Keratinocyte (primary cell): Measurements from ENCODE around the gene LYPD6. TPM values are rescaled to one million over a fixed set of nuclear protein-coding genes. Genes with fewer than 3 reads are reported as not detected.

Experiments used
- DNase-seq: peaks from one replicate; pipeline ENCODE4 v3.0.0-alpha.2; 2011; ENCODE audit warnings: low read depth, missing footprints, low spot score
- FAIRE-seq: peaks from 2 replicates; lab custom pipeline; 2011; peaks lifted over from hg19 to GRCh38; lab: Jason Lieb, UNC
- H2AFZ ChIP-seq: 2 replicates; pipeline ENCODE4 v1.6.0; 2012; ENCODE audit warnings: low read length, control low read depth, inconsistent platforms; ENCODE audit not compliant: control insufficient read depth
- H3K27ac ChIP-seq: 2 replicates; pipeline ENCODE4 v1.5.1; 2011; ENCODE audit warnings: low read length; ENCODE audit not compliant: control insufficient read depth, insufficient read depth
- H3K27me3 ChIP-seq: 3 replicates; pipeline ENCODE4 v1.6.0; 2011; ENCODE audit warnings: low read length; ENCODE audit not compliant: control insufficient read depth, insufficient read depth; ENCODE audit errors: extremely low read depth
- H3K36me3 ChIP-seq, 2 experiments: 2 replicates in 1 of 2; 3 replicates in 1 of 2; pipeline ENCODE4 v1.5.1; 2011; ENCODE audit warnings: low read length in 2 of 2, mild to moderate bottlenecking in 1 of 2; ENCODE audit not compliant: control insufficient read depth in 2 of 2, insufficient read depth in 2 of 2; ENCODE audit errors: extremely low read depth in 1 of 2
- H3K4me1 ChIP-seq: 3 replicates; pipeline ENCODE4 v1.5.1; 2011; ENCODE audit warnings: low read length; ENCODE audit not compliant: control insufficient read depth, insufficient read depth; ENCODE audit errors: extremely low read depth
- H3K4me2 ChIP-seq: 3 replicates; pipeline ENCODE4 v1.6.0; 2011; ENCODE audit warnings: low read depth, low read length; ENCODE audit not compliant: control insufficient read depth, insufficient read depth; ENCODE audit errors: extremely low read depth
- H3K4me3 ChIP-seq, 3 experiments: fragments of 200-600 bp in 1 of 3; sonication (generic) in 1 of 3; 2 replicates in 2 of 3; 3 replicates in 1 of 3; pipeline ENCODE4 v1.5.1; 2011 to 2016; ENCODE audit warnings: low read length in 3 of 3, mild to moderate bottlenecking in 3 of 3, control low read depth in 2 of 3, inconsistent platforms in 1 of 3, low read depth in 1 of 3, mixed read lengths in 1 of 3, mixed run types in 1 of 3, moderate library complexity in 1 of 3; ENCODE audit not compliant: control insufficient read depth in 2 of 3, insufficient read depth in 2 of 3; ENCODE audit errors: extremely low read depth in 1 of 3
- H3K79me2 ChIP-seq: 2 replicates; pipeline ENCODE4 v1.6.0; 2012; ENCODE audit warnings: low read length; ENCODE audit not compliant: control insufficient read depth, insufficient read depth
- H3K9ac ChIP-seq: 3 replicates; pipeline ENCODE4 v1.6.0; 2011; ENCODE audit warnings: low read length; ENCODE audit not compliant: control insufficient read depth, insufficient read depth; ENCODE audit errors: extremely low read depth
- H3K9me1 ChIP-seq: 3 replicates; pipeline ENCODE4 v1.6.0; 2011; ENCODE audit warnings: low read length; ENCODE audit not compliant: control insufficient read depth, insufficient read depth; ENCODE audit errors: extremely low read depth
- H3K9me3 ChIP-seq: 2 replicates; pipeline ENCODE4 v1.5.1; 2012; ENCODE audit warnings: low read depth, low read length; ENCODE audit not compliant: control insufficient read depth
- H4K20me1 ChIP-seq: 3 replicates; pipeline ENCODE4 v1.6.0; 2011; ENCODE audit warnings: low read length; ENCODE audit not compliant: control insufficient read depth, insufficient read depth; ENCODE audit errors: extremely low read depth
- EZH2 ChIP-seq: IDR thresholded peaks from one replicate; pipeline ENCODE4 v1.6.1; 2012; ENCODE audit warnings: inconsistent platforms, mild to moderate bottlenecking, low read length, moderate library complexity
- dilution Hi-C: fragments of 300-500 bp; cut with MboI; formaldehyde crosslinking; loops from one replicate; pipeline ENCODE4 v1.7.0; 2020; ENCODE audit warnings: low sequenced_read_pairs; ENCODE audit not compliant: extremely low pct_ligation_motif_present
- polyA plus RNA-seq, 5 experiments: library from polyadenylated mRNA; depleted of rRNA in 3 of 5; stranded (reverse) in 3 of 5; stranded (forward) in 1 of 5; unstranded in 1 of 5; fragments of >200 nt; gene quantifications; 1 replicate in 1 of 5; 2 replicates in 3 of 5; 3 replicates in 1 of 5; pipeline versions ENCODE4 v1.2.1 to v1.2.3, GENCODE V29; 2011 to 2012; ENCODE audit warnings: missing spikeins in 2 of 5, low read depth in 1 of 5, low replicate concordance in 1 of 5
- TF ChIP-seq, protein P1 (sequence below), 3 experiments: IDR thresholded peaks in 1 of 3; conservative IDR thresholded peaks in 1 of 3; optimal IDR thresholded peaks in 1 of 3; 2 replicates in 2 of 3; 3 replicates in 1 of 3; pipeline versions ENCODE3 to v1.5.1; 2011; ENCODE audit warnings: low read length in 3 of 3, mild to moderate bottlenecking in 3 of 3, moderate library complexity in 2 of 3, control low read depth in 1 of 3, inconsistent platforms in 1 of 3; ENCODE audit not compliant: insufficient read depth in 2 of 3; ENCODE audit errors: extremely low read depth in 1 of 3

Gene LYPD6
- polyA plus RNA-seq, 1 donor (not counting 4 experiments of a cell fraction or from before 2014, with no cell fraction given), result 3.5 TPM

DNA sequence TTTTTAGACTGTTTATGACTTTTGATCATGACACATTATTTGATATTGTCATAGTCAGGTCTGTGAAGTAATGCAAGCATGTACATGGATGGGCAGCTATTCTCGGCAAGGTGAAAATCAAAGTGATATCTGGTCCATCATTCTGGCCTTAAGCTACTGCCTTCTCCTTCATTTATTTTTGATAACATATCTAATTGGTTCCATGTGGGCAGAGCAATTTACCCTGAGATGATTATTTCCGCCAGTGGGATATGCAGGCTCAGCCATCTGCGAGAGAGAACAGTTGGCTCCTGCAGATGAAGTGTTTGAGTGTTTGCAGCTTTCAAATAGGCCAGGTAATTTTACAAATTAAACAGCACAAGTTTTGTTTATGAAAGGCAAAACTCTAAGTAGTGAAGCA is 116.4 kb downstream of the LYPD6 start:
- dilution Hi-C loops, result no loop called here
- no peaks in the 10 kb centered on the region for H3K79me2 ChIP-seq
- no peak overlapping the region for H2AFZ ChIP-seq
- H3K4me2 ChIP-seq, result no peak overlapping the region
- H3K4me3 ChIP-seq, result no peak overlapping the region
- H3K27ac ChIP-seq, result no peak overlapping the region
- FAIRE-seq, result no peak
- no peak for DNase-seq
- TF ChIP-seq EZH2, result no peak
- TF ChIP-seq, protein P1, sequence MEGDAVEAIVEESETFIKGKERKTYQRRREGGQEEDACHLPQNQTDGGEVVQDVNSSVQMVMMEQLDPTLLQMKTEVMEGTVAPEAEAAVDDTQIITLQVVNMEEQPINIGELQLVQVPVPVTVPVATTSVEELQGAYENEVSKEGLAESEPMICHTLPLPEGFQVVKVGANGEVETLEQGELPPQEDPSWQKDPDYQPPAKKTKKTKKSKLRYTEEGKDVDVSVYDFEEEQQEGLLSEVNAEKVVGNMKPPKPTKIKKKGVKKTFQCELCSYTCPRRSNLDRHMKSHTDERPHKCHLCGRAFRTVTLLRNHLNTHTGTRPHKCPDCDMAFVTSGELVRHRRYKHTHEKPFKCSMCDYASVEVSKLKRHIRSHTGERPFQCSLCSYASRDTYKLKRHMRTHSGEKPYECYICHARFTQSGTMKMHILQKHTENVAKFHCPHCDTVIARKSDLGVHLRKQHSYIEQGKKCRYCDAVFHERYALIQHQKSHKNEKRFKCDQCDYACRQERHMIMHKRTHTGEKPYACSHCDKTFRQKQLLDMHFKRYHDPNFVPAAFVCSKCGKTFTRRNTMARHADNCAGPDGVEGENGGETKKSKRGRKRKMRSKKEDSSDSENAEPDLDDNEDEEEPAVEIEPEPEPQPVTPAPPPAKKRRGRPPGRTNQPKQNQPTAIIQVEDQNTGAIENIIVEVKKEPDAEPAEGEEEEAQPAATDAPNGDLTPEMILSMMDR (optimal IDR thresholded peaks at IDR 0.05 in 1 of 3, IDR thresholded peaks at IDR 0.05 in 1 of 3, conservative IDR thresholded peaks at IDR 0.05 in 1 of 3; ENCODE audit: extremely low read depth in 1 of 3, insufficient read depth in 2 of 3, low read length in 3 of 3), result no peak
- H3K4me1 ChIP-seq, result no peaks in the 10 kb centered on the region
- no peaks in the 10 kb centered on the region for H3K9me1 ChIP-seq
- no peaks in the 10 kb centered on the region for H3K36me3 ChIP-seq
- H4K20me1 ChIP-seq, result no peaks in the 10 kb centered on the region
- no peak overlapping the region for H3K9ac ChIP-seq
- H3K9me3 ChIP-seq, result no peaks in the 10 kb centered on the region
- no peaks in the 10 kb centered on the region for H3K27me3 ChIP-seq

DNA sequence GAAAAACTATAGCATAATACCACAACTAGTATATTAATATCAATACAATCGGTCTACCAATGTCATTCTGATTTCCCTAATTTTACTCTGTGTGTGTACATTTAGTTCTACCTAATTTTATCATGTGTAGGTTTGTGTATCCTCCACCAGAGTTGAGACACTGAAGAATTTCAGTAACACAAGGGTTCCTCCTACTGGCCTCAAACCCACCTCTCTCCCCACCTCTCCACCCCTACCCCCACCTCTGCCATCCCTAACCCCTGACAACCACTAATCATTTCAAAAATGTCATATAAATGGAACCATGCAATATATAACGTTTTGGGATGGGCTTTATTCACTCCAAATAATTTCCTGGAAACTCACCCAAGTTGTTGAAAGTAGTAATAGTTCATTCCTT is 117.9 kb downstream of the LYPD6 start:
- no peak for TF ChIP-seq EZH2
- TF ChIP-seq, protein P1 (optimal IDR thresholded peaks at IDR 0.05 in 1 of 3, IDR thresholded peaks at IDR 0.05 in 1 of 3, conservative IDR thresholded peaks at IDR 0.05 in 1 of 3; ENCODE audit: extremely low read depth in 1 of 3, insufficient read depth in 2 of 3, low read length in 3 of 3), result peak in 1 of 3 experiments; percentile 9
- dilution Hi-C loops, result no loop called here
- Histone ChIP-seq H3K9ac (no peak overlapping the region), H4K20me1 (no peaks in the 10 kb centered on the region), H3K4me2 (no peak overlapping the region), H3K27ac (no peak overlapping the region), H3K27me3 (no peaks in the 10 kb centered on the region), H3K9me3 (no peaks in the 10 kb centered on the region), H3K4me1 (no peaks in the 10 kb centered on the region), H3K36me3 (no peaks in the 10 kb centered on the region), H3K79me2 (no peaks in the 10 kb centered on the region), H3K9me1 (no peaks in the 10 kb centered on the region), H3K4me3 (no peak overlapping the region), H2AFZ (no peak overlapping the region)
- FAIRE-seq, result no peak
- no peak for DNase-seq
